Keratinocyte (primary cell): Measurements from ENCODE around the gene EXOC3. TPM values are rescaled to one million over a fixed set of nuclear protein-coding genes. Genes with fewer than 3 reads are reported as not detected.

Experiments used
- DNase-seq: peaks from one replicate; pipeline ENCODE4 v3.0.0-alpha.2; 2011; ENCODE audit warnings: low read depth, missing footprints, low spot score
- FAIRE-seq: peaks from 2 replicates; lab custom pipeline; 2011; peaks lifted over from hg19 to GRCh38; lab: Jason Lieb, UNC
- H2AFZ ChIP-seq: 2 replicates; pipeline ENCODE4 v1.6.0; 2012; ENCODE audit warnings: low read length, control low read depth, inconsistent platforms; ENCODE audit not compliant: control insufficient read depth
- H3K27ac ChIP-seq: 2 replicates; pipeline ENCODE4 v1.5.1; 2011; ENCODE audit warnings: low read length; ENCODE audit not compliant: control insufficient read depth, insufficient read depth
- H3K27me3 ChIP-seq: 3 replicates; pipeline ENCODE4 v1.6.0; 2011; ENCODE audit warnings: low read length; ENCODE audit not compliant: control insufficient read depth, insufficient read depth; ENCODE audit errors: extremely low read depth
- H3K36me3 ChIP-seq, 2 experiments: 2 replicates in 1 of 2; 3 replicates in 1 of 2; pipeline ENCODE4 v1.5.1; 2011; ENCODE audit warnings: low read length in 2 of 2, mild to moderate bottlenecking in 1 of 2; ENCODE audit not compliant: control insufficient read depth in 2 of 2, insufficient read depth in 2 of 2; ENCODE audit errors: extremely low read depth in 1 of 2
- H3K4me1 ChIP-seq: 3 replicates; pipeline ENCODE4 v1.5.1; 2011; ENCODE audit warnings: low read length; ENCODE audit not compliant: control insufficient read depth, insufficient read depth; ENCODE audit errors: extremely low read depth
- H3K4me2 ChIP-seq: 3 replicates; pipeline ENCODE4 v1.6.0; 2011; ENCODE audit warnings: low read depth, low read length; ENCODE audit not compliant: control insufficient read depth, insufficient read depth; ENCODE audit errors: extremely low read depth
- H3K4me3 ChIP-seq, 3 experiments: fragments of 200-600 bp in 1 of 3; sonication (generic) in 1 of 3; 2 replicates in 2 of 3; 3 replicates in 1 of 3; pipeline ENCODE4 v1.5.1; 2011 to 2016; ENCODE audit warnings: low read length in 3 of 3, mild to moderate bottlenecking in 3 of 3, control low read depth in 2 of 3, inconsistent platforms in 1 of 3, low read depth in 1 of 3, mixed read lengths in 1 of 3, mixed run types in 1 of 3, moderate library complexity in 1 of 3; ENCODE audit not compliant: control insufficient read depth in 2 of 3, insufficient read depth in 2 of 3; ENCODE audit errors: extremely low read depth in 1 of 3
- H3K79me2 ChIP-seq: 2 replicates; pipeline ENCODE4 v1.6.0; 2012; ENCODE audit warnings: low read length; ENCODE audit not compliant: control insufficient read depth, insufficient read depth
- H3K9ac ChIP-seq: 3 replicates; pipeline ENCODE4 v1.6.0; 2011; ENCODE audit warnings: low read length; ENCODE audit not compliant: control insufficient read depth, insufficient read depth; ENCODE audit errors: extremely low read depth
- H3K9me1 ChIP-seq: 3 replicates; pipeline ENCODE4 v1.6.0; 2011; ENCODE audit warnings: low read length; ENCODE audit not compliant: control insufficient read depth, insufficient read depth; ENCODE audit errors: extremely low read depth
- H3K9me3 ChIP-seq: 2 replicates; pipeline ENCODE4 v1.5.1; 2012; ENCODE audit warnings: low read depth, low read length; ENCODE audit not compliant: control insufficient read depth
- H4K20me1 ChIP-seq: 3 replicates; pipeline ENCODE4 v1.6.0; 2011; ENCODE audit warnings: low read length; ENCODE audit not compliant: control insufficient read depth, insufficient read depth; ENCODE audit errors: extremely low read depth
- EZH2 ChIP-seq: IDR thresholded peaks from one replicate; pipeline ENCODE4 v1.6.1; 2012; ENCODE audit warnings: inconsistent platforms, mild to moderate bottlenecking, low read length, moderate library complexity
- dilution Hi-C: fragments of 300-500 bp; cut with MboI; formaldehyde crosslinking; loops from one replicate; pipeline ENCODE4 v1.7.0; 2020; ENCODE audit warnings: low sequenced_read_pairs; ENCODE audit not compliant: extremely low pct_ligation_motif_present
- polyA plus RNA-seq, 5 experiments: library from polyadenylated mRNA; depleted of rRNA in 3 of 5; stranded (reverse) in 3 of 5; stranded (forward) in 1 of 5; unstranded in 1 of 5; fragments of >200 nt; gene quantifications; 1 replicate in 1 of 5; 2 replicates in 3 of 5; 3 replicates in 1 of 5; pipeline versions ENCODE4 v1.2.1 to v1.2.3, GENCODE V29; 2011 to 2012; ENCODE audit warnings: missing spikeins in 2 of 5, low read depth in 1 of 5, low replicate concordance in 1 of 5
- TF ChIP-seq, protein P1 (sequence below), 3 experiments: IDR thresholded peaks in 1 of 3; conservative IDR thresholded peaks in 1 of 3; optimal IDR thresholded peaks in 1 of 3; 2 replicates in 2 of 3; 3 replicates in 1 of 3; pipeline versions ENCODE3 to v1.5.1; 2011; ENCODE audit warnings: low read length in 3 of 3, mild to moderate bottlenecking in 3 of 3, moderate library complexity in 2 of 3, control low read depth in 1 of 3, inconsistent platforms in 1 of 3; ENCODE audit not compliant: insufficient read depth in 2 of 3; ENCODE audit errors: extremely low read depth in 1 of 3

The EXOC3 gene
- polyA plus RNA-seq, 1 donor (not counting 4 experiments of a cell fraction or from before 2014, with no cell fraction given) = 14.2 TPM

DNA sequence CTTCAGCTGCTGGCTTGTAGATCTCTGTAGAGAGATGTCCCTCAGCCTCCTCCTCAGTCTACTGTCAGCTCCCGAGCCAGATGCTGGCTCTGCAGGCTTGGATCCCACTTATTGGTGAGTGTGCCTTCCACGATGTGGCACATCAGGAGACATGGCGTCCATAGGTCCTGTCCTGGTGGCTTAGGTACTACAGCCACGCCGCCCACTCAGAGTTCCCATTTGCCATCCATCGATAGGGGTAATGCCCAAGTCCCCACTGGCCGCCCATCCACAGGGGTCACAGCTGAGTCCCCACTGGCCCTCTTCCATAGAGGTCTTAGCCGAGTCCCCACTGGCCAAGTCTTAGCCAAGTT lies 17.3 kb downstream of the EXOC3 start:
- H2AFZ ChIP-seq = no peak overlapping the region
- H3K27ac ChIP-seq = no peak overlapping the region
- peaks cover 27% of the 10 kb centered on the region for H3K79me2 ChIP-seq
- peaks cover 2% of the 10 kb centered on the region for H3K9me1 ChIP-seq
- no peaks in the 10 kb centered on the region for H4K20me1 ChIP-seq
- H3K9me3 ChIP-seq = no peaks in the 10 kb centered on the region
- no peak overlapping the region for H3K9ac ChIP-seq
- no peak for DNase-seq
- H3K36me3 ChIP-seq = peaks cover 19 to 37% of the 10 kb centered on the region in 2 experiments
- no peak for FAIRE-seq
- no peak overlapping the region for H3K4me3 ChIP-seq
- no peaks in the 10 kb centered on the region for H3K27me3 ChIP-seq
- dilution Hi-C loops = no loop called here
- H3K4me2 ChIP-seq = no peak overlapping the region
- H3K4me1 ChIP-seq = peaks cover 18% of the 10 kb centered on the region
- TF ChIP-seq EZH2 = no peak
- TF ChIP-seq, protein P1, sequence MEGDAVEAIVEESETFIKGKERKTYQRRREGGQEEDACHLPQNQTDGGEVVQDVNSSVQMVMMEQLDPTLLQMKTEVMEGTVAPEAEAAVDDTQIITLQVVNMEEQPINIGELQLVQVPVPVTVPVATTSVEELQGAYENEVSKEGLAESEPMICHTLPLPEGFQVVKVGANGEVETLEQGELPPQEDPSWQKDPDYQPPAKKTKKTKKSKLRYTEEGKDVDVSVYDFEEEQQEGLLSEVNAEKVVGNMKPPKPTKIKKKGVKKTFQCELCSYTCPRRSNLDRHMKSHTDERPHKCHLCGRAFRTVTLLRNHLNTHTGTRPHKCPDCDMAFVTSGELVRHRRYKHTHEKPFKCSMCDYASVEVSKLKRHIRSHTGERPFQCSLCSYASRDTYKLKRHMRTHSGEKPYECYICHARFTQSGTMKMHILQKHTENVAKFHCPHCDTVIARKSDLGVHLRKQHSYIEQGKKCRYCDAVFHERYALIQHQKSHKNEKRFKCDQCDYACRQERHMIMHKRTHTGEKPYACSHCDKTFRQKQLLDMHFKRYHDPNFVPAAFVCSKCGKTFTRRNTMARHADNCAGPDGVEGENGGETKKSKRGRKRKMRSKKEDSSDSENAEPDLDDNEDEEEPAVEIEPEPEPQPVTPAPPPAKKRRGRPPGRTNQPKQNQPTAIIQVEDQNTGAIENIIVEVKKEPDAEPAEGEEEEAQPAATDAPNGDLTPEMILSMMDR (optimal IDR thresholded peaks at IDR 0.05 in 1 of 3, IDR thresholded peaks at IDR 0.05 in 1 of 3, conservative IDR thresholded peaks at IDR 0.05 in 1 of 3; ENCODE audit: extremely low read depth in 1 of 3, insufficient read depth in 2 of 3, low read length in 3 of 3) = no peak

DNA sequence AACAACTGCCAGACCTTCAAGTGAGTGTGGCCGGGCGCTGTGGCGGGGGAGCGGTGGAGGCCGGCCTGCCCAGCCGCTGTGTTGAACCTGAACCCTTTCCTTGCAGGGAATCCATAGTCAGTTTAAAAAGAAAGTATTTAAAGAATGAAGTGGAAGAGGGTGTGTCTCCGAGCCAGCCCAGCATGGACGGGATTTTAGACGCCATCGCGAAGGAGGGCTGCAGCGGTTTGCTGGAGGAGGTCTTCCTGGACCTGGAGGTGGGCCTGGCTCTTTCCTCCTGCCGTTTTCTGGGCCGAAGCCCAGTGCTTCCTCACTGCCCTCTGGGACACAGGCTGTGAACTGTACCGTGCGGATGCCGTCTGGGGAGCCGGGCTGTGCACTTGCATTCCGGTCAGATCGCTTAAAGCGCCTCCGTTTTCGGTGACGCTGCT lies 19.1 kb downstream of the EXOC3 start:
- H2AFZ ChIP-seq = no peak overlapping the region
- no peak overlapping the region for H3K4me2 ChIP-seq
- TF ChIP-seq, protein P1 (optimal IDR thresholded peaks at IDR 0.05 in 1 of 3, IDR thresholded peaks at IDR 0.05 in 1 of 3, conservative IDR thresholded peaks at IDR 0.05 in 1 of 3; ENCODE audit: extremely low read depth in 1 of 3, insufficient read depth in 2 of 3, low read length in 3 of 3) = no peak
- TF ChIP-seq EZH2 = no peak
- peaks cover 23% of the 10 kb centered on the region for H3K4me1 ChIP-seq
- FAIRE-seq (no peak), DNase-seq (no peak)
- H3K27ac ChIP-seq = no peak overlapping the region
- H3K27me3 ChIP-seq = no peaks in the 10 kb centered on the region
- H3K9ac ChIP-seq = no peak overlapping the region
- dilution Hi-C loops = no loop called here
- H3K9me3 ChIP-seq = no peaks in the 10 kb centered on the region
- H3K36me3 ChIP-seq = peaks cover 19 to 35% of the 10 kb centered on the region in 2 experiments
- H3K4me3 ChIP-seq = no peak overlapping the region
- H4K20me1 ChIP-seq = no peaks in the 10 kb centered on the region
- H3K9me1 ChIP-seq = peaks cover 2% of the 10 kb centered on the region
- peaks cover 15% of the 10 kb centered on the region for H3K79me2 ChIP-seq
